GM19463 (cell line): ENCODE measurements around the gene COG5.

Source experiments
- ATAC-seq: cut with Tn5 transposase; IDR thresholded peaks from one replicate; pipeline ENCODE4 v1.9.1; 2021; ENCODE audit warnings: mild to moderate bottlenecking, moderate library complexity; ENCODE audit not compliant: unreplicated experiment

The COG5 gene

GRCh38 chr7:107196834-107197610 is 366.7 kb downstream of the COG5 start:
- no peak for ATAC-seq

- ATAC-seq = no peak
These were observed 369.7 kb downstream of the COG5 start for GRCh38 chr7:107194052-107194451.

- ATAC-seq = no peak
These were observed 373.6 kb downstream of the COG5 start for GRCh38 chr7:107190090-107190489.

- ATAC-seq = no peak
These were observed 375.9 kb downstream of the COG5 start for GRCh38 chr7:107187774-107188173.

- no peak for ATAC-seq
These were observed 377.5 kb downstream of the COG5 start for GRCh38 chr7:107186240-107186639.

GRCh38 chr7:107185716-107186115 is 378.0 kb downstream of the COG5 start:
- no peak for ATAC-seq

- ATAC-seq = no peak
These were observed 382.5 kb downstream of the COG5 start for GRCh38 chr7:107181172-107181571.

- ATAC-seq = no peak
These were observed 383.3 kb downstream of the COG5 start for GRCh38 chr7:107180378-107180777.

- ATAC-seq = no peak
These were observed 384.2 kb downstream of the COG5 start for GRCh38 chr7:107179326-107180164.

- ATAC-seq = peak; percentile 49
These were observed 389.9 kb downstream of the COG5 start for GRCh38 chr7:107173691-107174406.

- no peak for ATAC-seq
These were observed 390.5 kb downstream of the COG5 start for GRCh38 chr7:107173191-107173590.

- no peak for ATAC-seq
These were observed 391.3 kb downstream of the COG5 start for GRCh38 chr7:107172276-107173032.

- no peak for ATAC-seq
These were observed 392.2 kb downstream of the COG5 start for GRCh38 chr7:107171496-107171895.

GRCh38 chr7:107170051-107170915 is 393.4 kb downstream of the COG5 start:
- ATAC-seq = no peak

- ATAC-seq = peak; percentile 24
These were observed 394.3 kb downstream of the COG5 start for GRCh38 chr7:107169120-107170050.

- peak; percentile 83 for ATAC-seq
These were observed 395.2 kb downstream of the COG5 start, which contains the start of gene HBP1 for GRCh38 chr7:107168233-107169119. TSS of gene HBP1 (plus strand) at chr7:107169003. CDS start at chr7:107179894, 10,891 bp downstream.

GRCh38 chr7:107167483-107168232 is 396.1 kb downstream of the COG5 start:
- ATAC-seq = no peak
